HepG2 (cell line): ENCODE results near the gene TMEM225. TPM values are rescaled to one million over a fixed set of nuclear protein-coding genes. Genes with fewer than 3 reads are reported as not detected.

Experiments used
- ATAC-seq: fragments of 200-7000 bp; cut with Tn5 transposase; 3 replicates; pipeline ENCODE4 v1.9.1; 2020; ENCODE audit warnings: mild to moderate bottlenecking, moderate library complexity
- BruUV-seq: library from RNA; stranded (reverse); fragments of 400-500 nt; replicated peaks from 2 replicates; lab custom pipeline; 2021; lab: Mats Ljungman, UMichigan
- CTCF ChIA-PET: fragments of 300-600 bp; formaldehyde crosslinking; extraction: SDS; loops from one replicate; lab custom pipeline; 2021; ENCODE audit warnings: low total read pairs, inconsistent platforms, low intra/inter-chr PET ratio; lab: Yijun Ruan, JAX
- POLR2A ChIA-PET: fragments of 350-600 bp; sonication (Branson Sonifier 250); formaldehyde crosslinking; loops from one replicate; lab custom pipeline; 2020; ENCODE audit warnings: antibody characterized with exemption, inconsistent platforms; lab: Yijun Ruan, JAX
- DNase-seq: peaks from one replicate; pipeline ENCODE4 v3.0.0-alpha.2; 2015; ENCODE audit warnings: low spot score
- FAIRE-seq: peaks from 3 replicates; lab custom pipeline; 2011; peaks lifted over from hg19 to GRCh38; lab: Jason Lieb, UNC
- H2AFZ ChIP-seq: one replicate; pipeline ENCODE4 v1.6.1; 2011; ENCODE audit warnings: low read length, inconsistent platforms
- H3K27ac ChIP-seq: fragments of 300-600 bp; 3 replicates; pipeline ENCODE4 v1.8.0; 2011; ENCODE audit warnings: mixed run types, mild to moderate bottlenecking, mixed read lengths, low read length, inconsistent platforms; ENCODE audit not compliant: insufficient read depth; ENCODE audit errors: extremely low read length
- H3K27me3 ChIP-seq, 2 experiments: fragments of 200-600 bp in 1 of 2; 2 replicates in 1 of 2; 3 replicates in 1 of 2; pipeline versions ENCODE4 v1.6.0 to v1.8.0; 2011; ENCODE audit warnings: low read length in 2 of 2, mild to moderate bottlenecking in 2 of 2, moderate library complexity in 2 of 2, inconsistent platforms in 1 of 2; ENCODE audit not compliant: insufficient read depth in 2 of 2, control insufficient read depth in 1 of 2
- H3K36me3 ChIP-seq, 2 experiments: fragments of 200-600 bp in 1 of 2; replicated peaks in 1 of 2; 2 replicates in 1 of 2; 3 replicates in 1 of 2; pipeline versions ENCODE4 v1.5.1 to v1.8.0; 2011; ENCODE audit warnings: low read length in 2 of 2, inconsistent platforms in 1 of 2; ENCODE audit not compliant: insufficient read depth in 2 of 2, control insufficient read depth in 1 of 2
- H3K4me1 ChIP-seq: 2 replicates; pipeline ENCODE4 v1.5.1; 2012; ENCODE audit warnings: low read length, inconsistent platforms; ENCODE audit not compliant: insufficient read depth
- H3K4me2 ChIP-seq: 2 replicates; pipeline ENCODE4 v1.6.0; 2011; ENCODE audit warnings: low read depth, low read length, inconsistent platforms
- H3K4me3 ChIP-seq, 3 experiments: fragments of 200-600 bp in 1 of 3; sonication (generic), shearing (Covaris generic) in 1 of 3; replicated peaks in 1 of 3; 2 replicates each; pipeline ENCODE4 v1.5.1; 2011 to 2016; ENCODE audit warnings: low read length in 3 of 3, inconsistent platforms in 2 of 3, low read depth in 2 of 3, mild to moderate bottlenecking in 2 of 3, control low read depth in 1 of 3, mixed read lengths in 1 of 3; ENCODE audit not compliant: insufficient read depth in 1 of 3
- H3K79me2 ChIP-seq: one replicate; pipeline ENCODE4 v1.6.1; 2011; ENCODE audit warnings: low read length, inconsistent platforms; ENCODE audit not compliant: insufficient read depth
- H3K9ac ChIP-seq: 2 replicates; pipeline ENCODE4 v1.6.0; 2011; ENCODE audit warnings: mild to moderate bottlenecking, low read depth, low read length, inconsistent platforms; ENCODE audit not compliant: insufficient read depth
- H3K9me3 ChIP-seq: 2 replicates; pipeline ENCODE4 v1.5.1; 2012; ENCODE audit warnings: mild to moderate bottlenecking, low read length
- H4K20me1 ChIP-seq: 2 replicates; pipeline ENCODE4 v1.6.0; 2011; ENCODE audit warnings: inconsistent platforms, mild to moderate bottlenecking, low read length, moderate library complexity; ENCODE audit not compliant: insufficient read depth
- GATA4 ChIP-seq: sonication (generic); IDR thresholded peaks from 2 replicates; pipeline ENCODE4 v1.6.1; 2016; ENCODE audit warnings: antibody characterized with exemption, low read depth, borderline replicate concordance
- HMG20A ChIP-seq: IDR thresholded peaks from 2 replicates; pipeline ENCODE4 v1.6.1; 2016; ENCODE audit warnings: borderline replicate concordance
- PAF1 ChIP-seq: IDR thresholded peaks from 2 replicates; pipeline ENCODE4 v1.6.1; 2016; ENCODE audit warnings: missing genetic modification reagents, missing compliant biosample characterization
- SUZ12 ChIP-seq: fragments of 150-350 bp; IDR thresholded peaks from 2 replicates; pipeline ENCODE4 v1.6.1; 2014; ENCODE audit warnings: low read depth, low read length
- ZNF430 ChIP-seq: sonication (generic); formaldehyde crosslinking; IDR thresholded peaks from 2 replicates; pipeline ENCODE4 v1.9.0; 2021; ENCODE audit warnings: mild to moderate bottlenecking, missing genetic modification reagents
- ZNF816 ChIP-seq: sonication (generic); formaldehyde crosslinking; IDR thresholded peaks from 2 replicates; pipeline ENCODE4 v1.8.0; 2022; ENCODE audit warnings: missing genetic modification reagents, mild to moderate bottlenecking, borderline replicate concordance
- WGBS: methylation state at CpG from one replicate; pipeline ENCODE4 v1.1.6; 2017; ENCODE audit warnings: low lambda C conversion rate; 5-methylcytosine and 5-hydroxymethylcytosine counted together
- in situ Hi-C: cut with HindIII; loops from 2 replicates; pipeline ENCODE4 v1.10.0; 2017; ENCODE audit warnings: low pct_unique_long_range_greater_than_20kb; ENCODE audit not compliant: extremely low pct_ligation_motif_present
- intact Hi-C: fragments of 100-400 bp; cut with micrococcal nuclease; formaldehyde crosslinking; loops from one replicate; pipeline ENCODE4 v1.10.0; 2022; ENCODE audit not compliant: unreplicated experiment
- polyA plus RNA-seq, 8 experiments: library from polyadenylated mRNA; depleted of rRNA in 3 of 8; stranded (reverse) in 7 of 8; unstranded in 1 of 8; fragments of >200 nt; fragmentation: Illumina TruSeq in 4 of 8; extraction: Trizol in 4 of 8; gene quantifications; 2 replicates each; pipeline versions ENCODE4 v1.2.1 to v1.2.3, GENCODE V29; 2011 to 2016; ENCODE audit warnings: low read depth in 4 of 8, missing spikeins in 1 of 8, mixed read lengths in 1 of 8; ENCODE audit not compliant: insufficient read depth in 1 of 8
- total RNA-seq, 5 experiments: library from RNA; depleted of rRNA; stranded (reverse); fragments of >200 nt; fragmentation: Illumina TruSeq; extraction: Trizol; gene quantifications; 2 replicates each; pipeline ENCODE4 v1.2.3, GENCODE V29; 2016; ENCODE audit warnings: low read depth in 1 of 5
- TF ChIP-seq, protein P1 (sequence below): sonication (generic); formaldehyde crosslinking; IDR thresholded peaks from 2 replicates; pipeline ENCODE4 v1.4.0; 2020; ENCODE audit warnings: mild to moderate bottlenecking, missing genetic modification reagents
- TF ChIP-seq, protein P2 (sequence below), 2 experiments: fragments of 450-650 bp in 1 of 2; sonication (generic) in 1 of 2; formaldehyde crosslinking in 1 of 2; IDR thresholded peaks; 2 replicates each; pipeline versions ENCODE4 v1.6.1 to v1.8.0; 2016 to 2022; ENCODE audit warnings: antibody characterized with exemption in 1 of 2, mild to moderate bottlenecking in 1 of 2, missing genetic modification reagents in 1 of 2

TMEM225 gene
- total and polyA plus RNA-seq, 2 of the 13 experiments (the other 11 are each of a cell fraction or from before 2014, with no cell fraction given) = not detected

DNA sequence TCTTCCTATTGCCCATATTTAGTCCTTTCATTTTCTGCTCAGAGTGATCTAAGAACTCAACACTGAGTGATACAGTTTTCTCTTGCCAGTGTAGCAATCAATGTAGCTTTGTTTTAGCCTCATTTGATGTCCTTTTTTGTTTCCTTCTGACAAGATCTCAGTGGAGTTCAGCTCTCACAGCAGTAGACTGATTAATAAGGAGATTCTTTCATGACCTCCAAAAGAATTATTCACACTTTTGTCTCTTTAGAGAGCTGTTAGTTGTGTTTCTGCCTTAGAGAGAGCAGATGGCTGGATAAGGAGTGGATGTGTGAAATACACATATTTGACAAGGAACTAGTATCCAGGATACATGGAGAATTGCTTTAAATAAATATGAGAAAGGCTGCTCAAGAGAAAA lies 6.6 kb upstream of the TMEM225 start:
- Histone ChIP-seq H2AFZ (no peak overlapping the region), H3K4me3 (no peak overlapping the region), H3K79me2 (no peaks in the 10 kb centered on the region), H3K4me1 (no peaks in the 10 kb centered on the region), H3K4me2 (no peak overlapping the region), H3K9me3 (no peaks in the 10 kb centered on the region), H3K27ac (no peak overlapping the region), H3K36me3 (no peaks in the 10 kb centered on the region), H3K27me3 (no peaks in the 10 kb centered on the region; a peak in 1 of 5 replicates), H3K9ac (no peak overlapping the region), H4K20me1 (no peaks in the 10 kb centered on the region)
- no peak for TF ChIP-seq ZNF430
- TF ChIP-seq HMG20A (CRISPR knock-in tag) = no peak
- no peak for TF ChIP-seq GATA4
- no peak for TF ChIP-seq PAF1 (CRISPR knock-in tag)
- TF ChIP-seq, protein P1, sequence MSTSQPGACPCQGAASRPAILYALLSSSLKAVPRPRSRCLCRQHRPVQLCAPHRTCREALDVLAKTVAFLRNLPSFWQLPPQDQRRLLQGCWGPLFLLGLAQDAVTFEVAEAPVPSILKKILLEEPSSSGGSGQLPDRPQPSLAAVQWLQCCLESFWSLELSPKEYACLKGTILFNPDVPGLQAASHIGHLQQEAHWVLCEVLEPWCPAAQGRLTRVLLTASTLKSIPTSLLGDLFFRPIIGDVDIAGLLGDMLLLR (CRISPR knock-in tag) = no peak
- no peak for TF ChIP-seq SUZ12
- intact Hi-C loops = no loop called here
- FAIRE-seq (no peak), DNase-seq (no peak), ATAC-seq (no peak)
- in situ Hi-C loops = no loop called here
- no TSS peak for BruUV-seq
- POLR2A ChIA-PET = no interaction called here
- CTCF ChIA-PET = no interaction called here

DNA sequence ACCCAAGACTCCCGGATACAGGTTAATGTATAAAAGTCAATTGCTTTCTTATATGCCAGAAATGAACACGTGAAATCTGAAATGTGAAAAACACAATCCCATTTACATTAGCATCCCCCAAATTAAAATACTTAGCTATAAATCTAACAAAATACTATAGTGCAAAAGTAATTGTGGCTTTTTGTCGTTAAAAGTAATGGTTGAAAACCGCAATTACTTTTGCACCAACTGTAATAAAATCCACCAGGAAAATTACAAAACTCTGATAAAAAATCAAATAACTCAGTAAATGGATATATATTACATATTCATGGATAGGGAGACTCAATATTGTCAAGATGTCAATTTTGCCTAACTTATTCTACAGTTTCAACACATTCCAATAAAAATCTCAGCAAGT lies 4.6 kb downstream of the TMEM225 start:
- no peaks in the 10 kb centered on the region for H3K27me3 ChIP-seq
- H4K20me1 ChIP-seq = no peaks in the 10 kb centered on the region; the same call in 1 of the 2 replicates
- H3K27ac ChIP-seq = no peak overlapping the region
- H3K36me3 ChIP-seq = no peaks in the 10 kb centered on the region
- ChIA-PET CTCF (no interaction called here), POLR2A (no interaction called here)
- in situ Hi-C loops = no loop called here
- TF ChIP-seq ZNF816 (CRISPR knock-in tag) = no peak
- TF ChIP-seq, protein P2, sequence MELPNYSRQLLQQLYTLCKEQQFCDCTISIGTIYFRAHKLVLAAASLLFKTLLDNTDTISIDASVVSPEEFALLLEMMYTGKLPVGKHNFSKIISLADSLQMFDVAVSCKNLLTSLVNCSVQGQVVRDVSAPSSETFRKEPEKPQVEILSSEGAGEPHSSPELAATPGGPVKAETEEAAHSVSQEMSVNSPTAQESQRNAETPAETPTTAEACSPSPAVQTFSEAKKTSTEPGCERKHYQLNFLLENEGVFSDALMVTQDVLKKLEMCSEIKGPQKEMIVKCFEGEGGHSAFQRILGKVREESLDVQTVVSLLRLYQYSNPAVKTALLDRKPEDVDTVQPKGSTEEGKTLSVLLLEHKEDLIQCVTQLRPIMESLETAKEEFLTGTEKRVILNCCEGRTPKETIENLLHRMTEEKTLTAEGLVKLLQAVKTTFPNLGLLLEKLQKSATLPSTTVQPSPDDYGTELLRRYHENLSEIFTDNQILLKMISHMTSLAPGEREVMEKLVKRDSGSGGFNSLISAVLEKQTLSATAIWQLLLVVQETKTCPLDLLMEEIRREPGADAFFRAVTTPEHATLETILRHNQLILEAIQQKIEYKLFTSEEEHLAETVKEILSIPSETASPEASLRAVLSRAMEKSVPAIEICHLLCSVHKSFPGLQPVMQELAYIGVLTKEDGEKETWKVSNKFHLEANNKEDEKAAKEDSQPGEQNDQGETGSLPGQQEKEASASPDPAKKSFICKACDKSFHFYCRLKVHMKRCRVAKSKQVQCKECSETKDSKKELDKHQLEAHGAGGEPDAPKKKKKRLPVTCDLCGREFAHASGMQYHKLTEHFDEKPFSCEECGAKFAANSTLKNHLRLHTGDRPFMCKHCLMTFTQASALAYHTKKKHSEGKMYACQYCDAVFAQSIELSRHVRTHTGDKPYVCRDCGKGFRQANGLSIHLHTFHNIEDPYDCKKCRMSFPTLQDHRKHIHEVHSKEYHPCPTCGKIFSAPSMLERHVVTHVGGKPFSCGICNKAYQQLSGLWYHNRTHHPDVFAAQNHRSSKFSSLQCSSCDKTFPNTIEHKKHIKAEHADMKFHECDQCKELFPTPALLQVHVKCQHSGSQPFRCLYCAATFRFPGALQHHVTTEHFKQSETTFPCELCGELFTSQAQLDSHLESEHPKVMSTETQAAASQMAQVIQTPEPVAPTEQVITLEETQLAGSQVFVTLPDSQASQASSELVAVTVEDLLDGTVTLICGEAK (IDR thresholded peaks at IDR 0.05) = peak; percentile 83
- TF ChIP-seq, protein P2 (CRISPR knock-in tag; IDR thresholded peaks at IDR 0.05) = no peak
- H2AFZ ChIP-seq = no peak overlapping the region
- WGBS = under 1% methylated on average over 4 of the region's 4 CpGs
- DNase-seq (no peak), FAIRE-seq (no peak), ATAC-seq (no peak)
- intact Hi-C loops = no loop called here
- H3K4me3 ChIP-seq = no peak overlapping the region
- H3K4me1 ChIP-seq = no peaks in the 10 kb centered on the region
- no TSS peak for BruUV-seq
- H3K79me2 ChIP-seq = no peaks in the 10 kb centered on the region
- H3K4me2 ChIP-seq = no peak overlapping the region
- H3K9me3 ChIP-seq = no peaks in the 10 kb centered on the region
- H3K9ac ChIP-seq = no peak overlapping the region
